GM19455 (cell line): ENCODE results near the gene PRKAR1B.
"Not testable (repeated sequence)": the region's sequence is repeated elsewhere in the genome, so short reads cannot be mapped to it uniquely, and the experiment has no call there.

Experiments
- ATAC-seq: cut with Tn5 transposase; IDR thresholded peaks from one replicate; pipeline ENCODE4 v1.9.1; 2021; ENCODE audit not compliant: unreplicated experiment

Gene PRKAR1B

DNA sequence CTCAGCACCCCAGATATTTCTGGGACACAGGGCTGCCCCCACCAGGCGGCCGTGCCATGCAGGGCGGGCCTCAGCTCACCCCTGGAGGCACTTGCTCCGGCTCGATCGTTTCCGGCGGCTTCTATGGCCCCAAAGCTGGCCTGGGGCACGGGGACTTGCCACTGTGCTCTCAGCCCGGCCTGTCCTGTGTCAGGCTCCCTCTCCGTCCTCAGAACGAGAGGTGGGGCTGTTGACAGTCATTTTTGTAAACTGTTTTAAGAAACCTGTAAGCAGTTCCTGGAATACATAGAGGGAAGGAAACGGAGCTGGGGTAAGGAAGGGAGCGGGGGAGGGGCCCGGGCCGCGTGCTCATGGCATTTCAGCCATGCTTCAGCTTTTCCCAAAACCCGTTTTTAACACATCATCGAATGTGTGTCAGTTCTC is 30.7 kb upstream of the PRKAR1B start:
- no peak for ATAC-seq

DNA sequence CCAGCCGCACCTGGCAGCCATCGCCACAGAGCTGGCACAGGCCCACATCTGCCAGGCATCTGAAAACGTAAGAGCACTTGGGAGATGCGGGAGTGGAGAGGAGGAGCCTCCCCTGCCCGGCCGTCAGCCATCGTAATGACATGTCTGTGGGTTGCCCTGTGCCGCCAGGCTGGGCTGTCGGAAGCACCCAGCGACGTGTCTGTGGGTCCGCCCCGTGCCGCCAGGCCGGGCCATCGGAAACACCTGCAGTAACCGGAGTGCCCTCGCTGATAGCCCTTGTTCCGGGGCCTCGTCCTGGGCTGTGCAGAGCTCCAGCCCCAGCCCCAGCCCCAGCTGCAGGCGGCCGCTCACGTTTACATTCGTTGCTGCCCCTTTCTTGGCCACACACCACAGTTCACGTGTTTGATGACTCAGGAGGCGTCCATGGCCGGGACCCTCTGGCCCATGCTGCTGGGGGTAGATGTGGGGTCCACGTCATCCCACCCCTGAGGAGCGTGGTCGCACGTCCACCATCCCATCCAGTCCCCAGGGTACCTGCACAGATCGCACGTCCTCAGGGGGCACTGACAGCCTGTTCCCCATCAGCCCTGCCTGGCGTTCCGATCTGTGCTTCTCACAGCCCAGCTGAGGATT is 30.0 kb upstream of the PRKAR1B start:
- ATAC-seq, result no peak

DNA sequence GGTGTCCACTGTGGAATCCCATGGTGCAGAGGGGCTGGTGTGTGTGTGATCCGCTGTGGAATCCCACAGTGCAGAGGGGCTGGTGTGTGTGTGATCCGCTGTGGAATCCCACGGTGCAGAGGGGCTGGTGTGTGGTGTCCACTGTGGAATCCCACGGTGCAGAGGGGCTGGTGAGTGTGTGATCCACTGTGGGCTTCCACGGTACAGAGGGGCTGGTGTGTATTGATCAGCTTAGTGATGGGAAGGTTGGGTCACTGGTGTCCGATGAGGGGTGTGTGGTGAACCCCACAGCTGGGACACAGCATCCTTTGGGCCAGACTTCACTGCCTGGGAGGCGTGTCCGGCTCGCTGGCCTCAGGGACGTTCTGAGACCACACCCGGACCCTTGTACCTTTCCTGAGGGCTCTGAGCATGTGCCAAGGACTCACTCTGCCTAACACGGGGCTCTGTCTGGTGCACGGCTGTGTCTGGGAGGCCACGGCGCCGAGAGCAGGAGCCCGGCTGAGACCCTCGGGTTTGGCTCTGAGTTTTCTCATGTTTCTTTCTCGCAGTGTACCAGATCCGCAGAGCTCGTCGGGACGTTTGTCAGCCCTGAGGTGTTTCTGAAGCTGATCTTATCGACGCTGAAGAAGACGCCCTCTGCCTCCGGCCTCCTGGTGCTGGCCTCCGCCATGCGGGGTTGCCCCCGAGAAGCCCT is 29.3 kb upstream of the PRKAR1B start:
- no peak for ATAC-seq

DNA sequence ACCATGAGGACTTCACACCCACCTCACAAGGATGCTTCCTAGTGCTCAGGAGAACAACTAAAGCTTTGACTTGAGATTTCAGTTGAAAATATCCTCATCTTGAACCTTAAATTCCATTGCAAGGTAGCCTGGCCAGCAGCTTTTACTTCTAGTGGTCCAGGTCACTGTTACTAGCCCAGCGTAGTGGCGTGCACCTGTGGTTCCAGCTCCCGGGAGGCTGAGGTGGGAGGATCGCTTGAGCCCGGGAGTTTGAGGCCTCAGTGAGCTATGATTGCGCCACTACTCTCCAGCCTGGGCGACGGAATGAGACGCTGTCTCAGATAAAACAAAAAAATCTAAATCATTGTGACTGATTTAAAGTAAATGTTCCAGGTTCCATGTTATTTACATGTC is 28.3 kb upstream of the PRKAR1B start:
- no peak for ATAC-seq

DNA sequence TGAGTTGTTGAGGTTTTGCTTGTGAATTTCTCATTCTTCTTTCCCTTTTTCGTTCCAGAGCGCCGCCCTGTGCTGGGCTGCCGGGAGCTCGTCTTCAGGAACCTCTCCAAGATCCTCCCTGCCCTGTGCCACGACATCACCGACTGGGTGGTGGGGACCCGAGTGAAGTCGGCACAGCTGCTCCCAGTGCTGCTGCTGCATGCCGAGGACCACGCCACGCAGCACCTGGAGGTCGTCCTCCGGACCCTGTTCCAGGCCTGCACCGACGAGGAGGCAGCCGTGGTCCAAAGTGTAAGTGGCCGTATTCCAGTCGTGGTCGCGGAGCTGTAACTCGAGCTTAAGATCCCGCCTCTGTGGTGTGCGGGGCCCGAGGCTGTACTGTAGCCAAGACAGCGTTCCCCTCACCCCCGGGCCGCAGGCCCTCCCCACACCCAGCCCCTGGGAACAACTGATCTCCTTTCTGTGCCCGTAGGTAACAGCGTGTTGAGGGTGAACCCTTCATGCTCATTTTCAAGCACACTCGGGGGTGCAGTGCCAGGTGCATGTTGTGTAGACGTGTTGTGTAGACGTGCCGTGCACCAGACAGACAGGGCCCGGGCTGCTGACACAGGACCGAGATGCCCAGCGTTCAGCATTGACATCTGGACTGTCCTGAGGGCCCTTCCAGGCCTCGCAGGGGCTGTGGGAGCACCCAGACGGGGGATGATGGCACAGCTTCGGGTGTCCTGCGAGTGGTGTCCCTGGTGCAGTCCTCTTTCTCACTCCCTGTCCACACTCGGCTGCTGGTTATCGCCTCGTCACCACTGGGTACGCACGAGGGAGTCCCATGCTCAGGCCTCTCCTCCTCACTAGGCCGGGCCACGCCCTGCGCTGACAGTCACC is 27.7 kb upstream of the PRKAR1B start:
- no peak for ATAC-seq

- no peak for ATAC-seq
These were observed 26.1 kb upstream of the PRKAR1B start for GRCh38 chr7:753190-753589.

DNA sequence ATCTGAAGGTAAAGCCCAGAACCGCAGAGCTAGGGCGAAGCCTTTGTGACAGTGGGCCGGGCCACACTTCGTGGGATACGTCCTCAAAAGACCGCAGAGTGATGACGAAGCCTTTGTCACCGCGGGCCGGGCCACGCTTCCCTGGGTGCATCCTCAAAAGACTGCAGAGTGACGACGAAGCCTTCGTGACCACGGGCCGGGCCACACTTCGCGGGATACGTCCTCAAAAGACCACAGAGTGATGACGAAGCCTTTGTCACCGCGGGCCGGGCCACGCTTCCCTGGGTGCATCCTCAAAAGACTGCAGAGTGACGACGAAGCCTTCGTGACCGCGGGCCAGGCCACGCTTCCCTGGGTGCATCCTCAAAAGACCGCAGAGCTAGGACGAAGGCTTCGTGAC is 25.2 kb upstream of the PRKAR1B start:
- not testable (repeated sequence) for ATAC-seq

- ATAC-seq, result no peak
These were observed 24.7 kb upstream of the PRKAR1B start for GRCh38 chr7:751826-752225.

DNA sequence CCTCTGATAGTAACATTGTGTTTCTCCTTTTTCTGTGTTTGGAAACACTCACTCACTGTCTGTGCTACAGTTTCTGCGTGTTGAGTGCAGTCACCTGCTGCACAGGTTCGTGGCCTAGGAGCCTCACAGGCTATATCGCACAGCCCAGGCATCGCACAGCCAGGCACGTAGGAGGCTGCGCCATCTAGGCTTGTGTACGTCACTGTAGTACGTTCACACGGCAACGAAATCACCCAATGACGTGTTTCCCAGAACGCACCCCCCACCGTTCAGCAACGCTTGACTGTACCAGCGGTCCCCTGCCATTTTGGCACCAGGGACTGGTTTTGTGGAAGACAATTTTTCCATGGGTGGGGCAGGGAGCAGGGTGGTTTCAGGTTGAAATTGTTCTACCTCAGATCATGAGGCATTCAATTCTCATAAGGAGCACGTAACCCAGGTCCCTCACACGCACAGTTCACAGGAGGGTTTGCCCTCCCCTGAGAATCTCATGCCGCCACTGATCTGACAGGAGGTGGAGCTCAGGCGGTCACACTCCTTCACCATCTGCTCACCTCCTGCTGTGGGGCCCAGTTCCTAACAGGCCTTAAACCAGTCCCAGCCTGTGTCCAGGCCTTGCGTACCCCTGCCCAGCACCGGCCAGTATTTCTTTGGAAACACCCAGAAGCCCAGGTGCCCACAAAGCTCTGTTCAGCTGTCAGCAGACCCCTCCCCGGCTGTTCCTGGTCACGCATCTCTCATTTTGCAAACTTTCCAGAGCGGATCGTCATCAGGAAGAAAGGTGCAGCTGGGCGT is 23.2 kb upstream of the PRKAR1B start:
- no peak for ATAC-seq

DNA sequence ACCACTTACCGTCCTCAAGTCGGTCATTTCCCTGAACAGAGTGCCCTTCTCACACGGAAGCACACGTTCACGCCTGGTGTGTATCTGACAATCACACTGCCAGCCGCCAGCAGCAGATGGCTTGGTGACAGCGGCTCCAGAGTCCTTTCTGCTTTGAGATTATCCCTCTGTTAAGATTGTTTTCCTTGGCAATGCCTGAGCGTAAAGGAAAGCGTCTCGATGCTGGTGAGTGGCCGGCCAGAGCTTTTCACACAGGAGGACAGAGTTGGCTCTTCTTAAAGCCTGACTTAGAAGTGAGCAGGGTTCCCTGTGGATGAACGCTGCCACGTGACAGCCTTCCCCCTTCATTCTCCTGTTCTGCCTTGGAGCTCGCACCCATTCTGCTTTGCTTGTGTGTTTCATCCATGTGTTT is 22.1 kb upstream of the PRKAR1B start:
- ATAC-seq, result no peak

DNA sequence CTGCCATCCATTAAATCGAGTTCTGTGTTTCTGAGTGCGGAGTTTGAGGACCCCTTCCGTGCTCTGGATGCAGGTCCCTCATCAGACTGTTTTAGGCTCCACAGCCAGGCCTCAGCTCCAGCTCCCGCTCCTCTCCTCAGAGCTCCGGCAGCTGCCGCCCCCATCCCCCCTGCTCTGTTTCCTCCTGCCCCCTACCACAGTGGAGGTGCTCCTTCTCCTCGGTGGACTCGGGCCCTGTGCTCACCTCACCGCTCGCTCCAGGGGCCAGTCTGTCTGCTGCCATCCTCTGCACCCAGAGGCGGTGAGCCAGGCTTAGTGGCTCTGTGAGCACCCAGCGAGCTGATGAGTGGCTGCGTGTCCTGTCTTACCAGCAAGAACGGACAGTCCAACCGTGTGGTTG is 21.4 kb upstream of the PRKAR1B start:
- ATAC-seq, result no peak

- ATAC-seq, result no peak
These were observed 20.1 kb upstream of the PRKAR1B start for GRCh38 chr7:747186-747585.

DNA sequence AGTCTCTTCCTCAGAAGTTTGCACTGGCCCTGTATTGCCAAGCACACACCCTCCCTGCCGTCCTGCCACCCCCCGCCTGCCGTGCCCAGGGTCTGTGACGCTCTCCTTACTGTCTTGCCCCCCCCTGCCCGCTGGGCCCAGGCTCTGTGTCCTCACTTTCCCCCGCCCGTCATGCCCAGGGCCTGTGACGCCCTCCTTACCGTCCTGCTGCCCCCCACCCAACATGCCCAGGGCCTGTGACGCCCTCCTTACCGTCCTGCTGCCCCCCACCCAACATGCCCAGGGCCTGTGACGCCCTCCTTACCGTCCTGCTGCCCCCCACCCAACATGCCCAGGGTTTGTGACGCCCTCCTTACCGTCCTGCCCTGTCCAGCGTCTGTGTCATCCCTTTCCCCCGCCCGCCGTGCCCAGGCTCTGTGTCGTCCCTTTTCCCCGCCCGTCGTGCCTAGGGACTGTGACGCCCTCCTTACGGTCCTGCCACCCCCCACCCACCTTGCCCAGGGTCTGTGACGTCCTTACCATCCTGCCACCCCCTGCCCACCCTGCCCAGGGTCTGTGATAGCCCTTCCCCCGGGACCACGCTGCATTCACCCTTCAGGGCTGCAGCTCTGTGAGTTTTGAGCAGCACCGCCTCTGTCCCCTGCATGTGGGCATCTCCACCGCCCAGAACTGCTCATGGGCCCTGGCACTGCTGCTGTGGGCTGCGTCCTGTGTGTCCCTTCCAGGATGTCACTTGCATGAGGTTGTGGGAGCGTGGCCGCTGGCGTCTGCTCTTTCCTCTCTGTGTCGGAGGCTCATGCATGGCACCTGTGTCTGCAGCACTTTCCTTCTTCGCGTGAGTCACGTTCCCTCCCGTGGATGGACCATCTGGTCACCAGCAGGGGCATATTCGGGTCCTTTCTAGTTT is 19.3 kb upstream of the PRKAR1B start:
- no peak for ATAC-seq

DNA sequence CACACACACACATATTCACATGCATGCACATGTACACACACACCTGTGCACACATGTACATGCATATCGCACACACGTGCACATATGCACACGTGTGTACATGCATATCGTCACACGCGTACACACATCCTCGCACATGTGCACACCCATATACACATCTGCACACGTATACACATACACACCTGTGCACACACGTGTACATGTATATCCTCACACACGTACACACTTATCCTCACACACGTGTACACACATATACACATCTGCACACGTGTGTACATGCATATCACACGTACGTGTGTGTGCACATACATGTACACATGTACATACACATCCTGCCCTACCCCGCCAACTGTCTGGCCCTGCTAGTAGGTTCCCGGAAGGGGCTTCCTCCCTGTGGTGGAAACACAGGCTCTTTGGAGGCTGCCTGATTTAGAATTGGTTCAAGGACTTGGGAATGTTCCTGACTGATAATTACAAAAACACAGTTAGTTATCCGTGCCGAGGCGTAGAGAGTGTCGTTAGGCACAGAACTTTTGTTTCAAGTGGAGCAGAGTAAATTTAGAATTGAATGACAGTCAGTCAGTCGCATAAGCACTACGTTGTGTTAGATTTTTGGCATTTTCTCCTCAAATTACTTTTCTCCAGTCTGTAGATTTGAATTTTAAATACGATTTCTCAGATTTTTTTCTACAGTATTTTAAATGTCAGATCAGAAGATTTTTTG is 18.5 kb upstream of the PRKAR1B start:
- no peak for ATAC-seq

DNA sequence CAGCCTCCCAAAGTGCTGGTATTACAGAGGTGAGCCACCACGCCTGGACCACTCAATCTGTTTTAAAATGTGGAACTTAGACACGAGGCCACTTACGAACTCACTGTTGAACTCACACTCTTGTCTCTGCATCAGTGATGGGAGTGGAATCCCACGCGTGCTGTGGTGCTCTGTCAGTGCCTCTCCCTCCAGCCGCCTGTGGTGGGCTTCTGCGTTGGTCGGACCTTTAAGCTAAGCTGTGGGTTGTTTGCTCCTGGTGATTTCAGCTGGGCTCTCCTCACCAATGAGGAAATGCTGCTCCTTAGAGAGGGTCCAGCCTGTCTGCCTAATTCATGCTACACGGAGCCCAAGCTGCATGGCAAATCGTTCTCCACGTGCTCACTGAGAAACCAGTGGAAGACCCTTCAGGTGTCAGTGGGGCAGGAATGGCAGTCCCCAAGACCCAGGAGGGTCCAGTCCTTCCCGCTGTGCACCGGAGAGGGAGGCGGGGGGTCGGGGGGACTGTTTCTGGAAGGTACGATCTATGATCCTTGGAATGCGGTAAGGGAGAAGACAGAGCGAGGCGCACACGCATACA is 17.9 kb upstream of the PRKAR1B start:
- ATAC-seq, result no peak

GRCh38 chr7:744128-744520 is 17.0 kb upstream of the PRKAR1B start:
- ATAC-seq, result not testable (repeated sequence)

GRCh38 chr7:743341-744127 is 16.5 kb upstream of the PRKAR1B start:
- not testable (repeated sequence) for ATAC-seq

DNA sequence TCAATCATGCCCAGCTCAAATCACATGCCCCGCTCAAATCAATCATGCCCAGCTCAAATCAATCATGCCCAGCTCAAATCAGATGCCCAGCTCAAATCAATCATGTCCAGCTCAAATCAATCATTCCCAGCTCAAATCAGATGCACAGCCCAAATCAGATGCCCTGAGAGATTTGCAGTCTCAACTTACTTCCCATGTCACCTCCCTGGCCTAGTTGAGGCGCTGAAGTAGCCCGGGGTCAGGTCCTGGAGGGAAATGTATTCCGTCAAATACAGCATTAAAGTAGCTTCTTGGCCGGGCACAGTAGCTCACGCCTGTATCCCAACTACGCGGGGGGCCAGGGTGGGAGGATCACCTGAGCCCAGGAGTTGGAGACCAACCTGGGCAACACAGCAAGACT is 15.7 kb upstream of the PRKAR1B start:
- no peak for ATAC-seq
